HG03064 (cell line): Measurements from ENCODE around the gene SLC10A6.

Experiments
- ATAC-seq: cut with Tn5 transposase; IDR thresholded peaks from one replicate; pipeline ENCODE4 v1.9.1; 2021; ENCODE audit warnings: low read depth; ENCODE audit not compliant: unreplicated experiment

The SLC10A6 gene

DNA sequence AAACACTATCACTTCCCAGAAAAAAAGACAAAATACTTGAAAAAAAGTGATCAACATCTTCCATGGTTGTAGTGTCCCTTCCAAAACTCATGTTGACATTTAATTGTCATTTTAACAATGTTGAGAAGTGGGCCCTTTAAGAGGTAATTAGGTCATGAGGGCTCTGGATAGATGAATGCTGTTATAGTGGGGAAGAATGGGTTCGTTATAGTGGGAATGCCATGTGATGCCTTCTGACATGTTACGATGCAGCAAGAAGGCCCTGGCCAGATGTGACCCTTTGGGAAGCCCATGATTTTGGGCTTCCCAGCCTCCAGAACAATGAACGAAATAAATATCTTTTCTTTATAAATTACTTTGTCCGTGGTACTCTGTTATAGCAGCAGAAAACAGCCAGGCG is 4.0 kb upstream of the SLC10A6 start:
- no peak for ATAC-seq

DNA sequence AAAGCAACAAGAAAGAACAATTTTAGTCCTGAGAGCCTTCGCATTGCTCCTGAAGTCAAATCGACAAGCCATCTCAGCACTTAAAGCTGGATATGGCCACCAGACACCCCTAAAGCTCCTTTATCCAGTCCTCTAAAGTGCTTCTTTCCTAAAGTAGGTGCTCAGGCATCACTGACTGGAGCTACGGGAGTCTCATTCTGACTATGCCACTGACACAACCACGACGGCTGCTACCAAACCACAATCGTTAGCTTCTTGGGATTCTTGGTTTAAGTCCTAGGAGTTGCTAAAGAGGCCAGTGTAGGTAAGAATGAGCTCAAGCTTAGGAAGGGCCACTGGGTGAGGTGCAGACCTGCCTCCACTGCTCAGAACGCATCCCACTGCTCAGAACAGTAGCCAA is 1.0 kb downstream of the SLC10A6 start:
- no peak for ATAC-seq

GRCh38 chr4:86847571-86847970 is 1.6 kb downstream of the SLC10A6 start:
- no peak for ATAC-seq

- ATAC-seq, result no peak
Observed at GRCh38 chr4:86846921-86847320, 2.3 kb downstream of the SLC10A6 start.

DNA sequence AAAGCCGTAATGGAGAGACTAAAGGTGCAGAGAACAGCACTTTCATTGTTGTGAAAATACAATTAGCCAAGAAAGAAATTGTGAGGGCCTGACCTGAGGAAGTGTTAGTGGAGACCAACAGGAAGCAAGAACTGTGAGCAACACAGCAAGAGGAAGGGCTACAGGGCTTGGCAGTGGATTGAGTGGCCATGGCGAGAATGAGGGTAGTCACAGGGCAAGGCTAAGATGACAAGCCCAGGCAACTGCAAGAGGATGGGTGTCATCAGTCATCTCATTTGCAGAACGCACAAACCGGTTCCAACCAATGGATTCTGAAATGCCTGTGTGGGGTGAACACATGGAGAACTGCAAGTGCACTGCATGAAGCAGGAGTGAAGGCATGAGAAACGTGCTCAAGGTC is 3.6 kb downstream of the SLC10A6 start:
- ATAC-seq, result no peak

DNA sequence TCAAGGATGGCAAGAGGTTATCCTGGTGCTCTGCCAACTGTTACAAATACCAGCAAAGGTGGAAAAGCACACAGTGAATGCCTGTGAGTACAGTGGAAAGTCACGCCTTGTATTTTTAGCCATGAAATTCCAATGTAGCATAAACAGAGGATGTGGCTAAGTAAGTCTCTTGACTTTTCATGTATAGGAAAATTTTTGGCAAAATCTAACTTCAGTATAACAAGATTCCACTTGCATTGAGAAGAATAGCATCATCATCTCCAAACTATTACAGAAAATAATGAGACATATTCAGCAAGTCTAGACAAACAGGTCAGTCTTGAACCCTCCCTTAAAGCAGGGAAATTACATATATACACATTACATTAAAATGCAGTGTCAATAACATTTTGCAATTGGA is 7.9 kb downstream of the SLC10A6 start:
- ATAC-seq, result no peak

GRCh38 chr4:86840858-86841257 is 8.3 kb downstream of the SLC10A6 start:
- no peak for ATAC-seq

GRCh38 chr4:86837691-86838503 is 11.3 kb downstream of the SLC10A6 start:
- no peak for ATAC-seq

- no peak for ATAC-seq
Observed at GRCh38 chr4:86835677-86836076, 13.5 kb downstream of the SLC10A6 start.

DNA sequence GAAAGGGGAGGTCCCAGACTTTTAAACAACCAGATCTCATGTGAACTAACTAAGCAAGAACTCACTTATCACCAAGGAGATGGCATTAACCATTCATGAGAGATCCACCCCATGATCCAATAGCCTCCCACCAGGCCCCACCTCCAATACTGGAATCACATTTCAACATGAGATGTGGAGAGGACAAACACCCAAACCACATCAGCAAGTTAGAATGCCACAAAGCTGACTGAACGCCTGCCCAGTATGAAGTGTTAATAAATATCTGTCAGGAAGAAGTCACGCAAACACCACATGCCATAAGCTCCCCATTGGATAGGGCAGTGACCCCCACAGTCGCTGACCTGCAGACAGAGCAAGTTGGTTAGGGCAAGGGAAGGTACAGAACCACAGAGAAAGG is 14.3 kb downstream of the SLC10A6 start:
- ATAC-seq, result no peak

GRCh38 chr4:86833615-86834014 is 15.6 kb downstream of the SLC10A6 start:
- ATAC-seq, result no peak

DNA sequence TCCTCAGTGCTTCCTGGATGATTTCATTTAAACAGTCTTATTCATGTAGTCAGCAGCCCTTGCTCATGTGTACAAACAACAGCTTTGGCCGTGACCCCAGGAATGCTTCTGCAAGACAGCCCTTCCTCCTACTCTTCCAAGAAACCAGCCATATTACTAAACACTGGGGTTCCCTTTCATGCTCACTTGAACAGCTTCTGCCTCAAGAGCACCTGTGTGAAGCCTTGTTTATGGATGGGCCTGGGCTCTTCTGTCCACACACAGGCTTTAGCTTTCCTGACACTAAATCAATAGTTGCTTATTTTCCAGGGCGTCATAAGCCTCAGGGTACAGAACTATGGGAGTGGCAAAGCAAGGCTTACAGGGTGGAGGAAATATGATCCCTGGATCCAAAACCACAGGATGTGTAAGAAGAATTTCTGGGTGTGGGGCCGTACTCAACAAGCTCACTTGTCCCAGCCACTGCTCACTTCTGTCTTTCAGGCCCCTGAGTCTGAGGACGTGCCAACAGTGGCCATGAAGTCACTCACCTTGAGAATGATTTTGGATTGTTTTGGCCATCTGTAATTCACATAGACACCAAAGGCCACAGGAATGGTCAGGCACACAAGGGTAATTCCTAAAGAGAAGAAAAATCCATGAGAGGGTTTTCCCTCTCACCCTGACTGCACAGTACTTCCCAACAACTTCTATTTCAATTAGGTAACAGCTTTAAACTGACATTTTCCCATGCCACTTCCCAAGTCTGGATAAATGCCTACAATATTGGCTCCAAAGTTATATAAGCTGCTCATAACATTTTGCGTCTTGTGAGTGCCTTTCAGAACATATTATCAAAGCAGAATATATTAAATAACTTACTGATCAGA is 17.7 kb downstream of the SLC10A6 start:
- no peak for ATAC-seq

- no peak for ATAC-seq
Observed at GRCh38 chr4:86825511-86825910, 23.7 kb downstream of the SLC10A6 start.

- no peak for ATAC-seq
Observed at GRCh38 chr4:86822136-86822535, 27.0 kb downstream of the SLC10A6 start.

DNA sequence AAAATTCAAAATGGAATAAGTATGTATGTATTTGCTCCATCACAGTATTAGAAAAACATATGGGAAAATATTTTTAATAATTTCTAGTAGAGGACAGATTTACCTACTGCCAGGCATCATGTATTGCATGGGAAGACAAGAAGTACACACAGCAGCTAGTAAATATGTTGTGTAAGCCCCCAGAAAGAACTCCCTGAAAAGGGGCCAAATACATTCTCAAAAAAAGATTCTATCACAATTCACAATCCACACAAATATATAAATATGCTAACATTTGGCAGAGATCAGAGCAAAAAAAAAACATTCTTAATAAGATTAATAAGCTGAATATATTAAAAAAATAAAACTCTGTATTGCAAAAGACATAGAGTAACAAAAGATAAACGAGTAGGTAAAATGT is 28.0 kb downstream of the SLC10A6 start:
- no peak for ATAC-seq

DNA sequence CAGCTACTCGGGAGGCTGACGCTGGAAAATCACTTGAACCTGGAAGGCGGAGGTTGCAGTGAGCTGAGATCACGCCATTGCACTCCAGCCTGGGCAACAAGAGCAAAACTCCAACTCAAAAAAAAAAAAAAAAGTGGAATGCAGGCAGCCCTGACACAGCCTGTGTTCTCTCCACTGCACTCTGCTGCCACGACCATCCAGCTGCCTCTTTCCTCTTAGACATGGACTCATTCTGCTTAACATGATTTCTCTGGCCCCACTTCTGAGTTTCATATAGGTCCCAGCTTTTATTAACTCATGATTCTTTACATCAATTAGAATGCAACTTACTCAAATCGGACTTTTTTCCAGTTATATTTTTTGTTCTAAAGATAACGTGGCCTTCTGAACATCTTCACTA is 29.6 kb downstream of the SLC10A6 start:
- ATAC-seq, result no peak

- no peak for ATAC-seq
Observed at GRCh38 chr4:86818841-86819240, 30.3 kb downstream of the SLC10A6 start.

DNA sequence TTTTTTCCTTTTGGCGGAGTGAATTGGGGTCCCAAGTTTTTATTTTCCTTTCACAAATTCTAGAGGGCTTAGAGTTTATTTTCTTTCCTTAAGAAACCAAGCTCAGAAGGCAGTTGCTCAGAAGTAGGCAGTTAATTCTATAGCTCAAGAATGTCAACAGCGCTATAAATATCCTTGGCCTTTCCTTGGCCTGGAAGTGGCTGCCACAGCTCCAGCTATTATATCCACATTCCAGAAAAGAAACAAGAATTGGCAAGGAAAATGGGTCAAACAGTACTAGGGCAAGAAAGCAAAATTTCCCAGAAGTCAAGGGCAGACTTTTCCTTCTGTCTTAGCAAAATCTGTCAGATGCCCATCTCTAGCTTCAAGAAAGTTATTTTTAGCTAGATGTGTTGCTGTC is 31.0 kb downstream of the SLC10A6 start:
- no peak for ATAC-seq

DNA sequence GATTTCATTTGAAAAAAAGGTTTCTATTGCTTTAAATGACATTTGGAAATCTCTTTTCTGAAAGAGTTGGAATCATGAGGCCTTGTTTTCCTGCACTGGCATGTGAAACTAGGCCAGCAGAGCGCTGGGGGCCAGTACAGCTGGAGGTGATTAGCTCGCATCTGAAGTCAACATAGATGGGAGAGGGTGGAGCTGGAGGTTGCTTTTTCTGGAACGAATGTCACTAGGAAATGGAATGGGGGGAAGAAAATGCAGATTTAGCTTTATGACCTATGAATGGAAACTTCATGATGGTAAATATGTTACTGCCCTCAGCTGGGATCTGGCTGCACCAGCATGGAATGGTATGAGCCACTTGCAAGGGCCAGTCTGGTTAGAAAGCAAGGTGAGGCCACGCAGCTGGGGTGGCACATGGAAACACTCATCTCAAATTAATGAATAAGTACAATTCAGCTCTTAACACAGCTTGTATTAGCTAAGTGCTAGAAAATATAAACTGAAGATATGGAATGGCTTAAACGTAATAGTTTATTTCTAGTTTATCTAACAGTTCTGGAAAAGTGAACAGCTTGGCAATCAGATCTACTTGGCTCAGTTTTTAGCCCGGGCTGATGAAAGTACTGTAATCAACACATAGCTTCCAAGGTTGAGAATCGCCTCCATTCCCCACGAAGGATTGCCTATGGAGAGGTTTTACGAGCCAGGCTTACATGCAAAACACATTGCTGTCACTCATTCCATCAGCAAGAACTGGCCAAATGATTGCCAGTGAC is 32.5 kb downstream of the SLC10A6 start:
- no peak for ATAC-seq

- no peak for ATAC-seq
Observed at GRCh38 chr4:86815653-86816052, 33.5 kb downstream of the SLC10A6 start.

DNA sequence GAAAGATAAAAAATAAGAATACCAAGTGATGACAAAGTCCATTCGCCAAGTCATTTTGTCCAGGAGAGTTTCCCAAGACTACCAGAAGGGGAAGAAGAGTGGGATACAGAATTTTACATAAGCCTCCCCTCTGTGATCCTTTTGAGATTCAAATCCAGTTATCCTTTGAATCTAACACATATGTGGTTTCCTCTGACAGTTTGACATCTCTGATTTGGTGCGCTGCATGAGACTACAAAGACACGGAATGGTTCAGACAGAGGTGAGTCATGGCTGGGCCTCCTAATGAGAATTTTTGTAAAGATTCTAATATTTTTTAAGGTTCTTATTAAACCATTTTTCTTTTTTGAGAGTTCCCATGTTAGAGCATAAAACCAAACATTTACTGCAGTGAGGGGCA is 38.3 kb downstream of the SLC10A6 start:
- ATAC-seq, result no peak
